Hepatocyte (in vitro differentiated cells): ENCODE results near the gene AGAP1.

Source experiments
- CTCF ChIP-seq: fragments of 200-600 bp; sonication (generic); IDR thresholded peaks from 2 replicates; pipeline ENCODE4 v1.5.1; 2016; ENCODE audit warnings: antibody characterized with exemption, mild to moderate bottlenecking; ENCODE audit not compliant: poor library complexity
- EZH2 ChIP-seq: fragments of 200-600 bp; sonication (generic); IDR thresholded peaks from 2 replicates; pipeline ENCODE4 v1.6.1; 2016; ENCODE audit warnings: antibody characterized with exemption, mild to moderate bottlenecking, borderline replicate concordance
- EZH2phosphoT487 ChIP-seq: fragments of 200-600 bp; sonication (generic); IDR thresholded peaks from one replicate; pipeline ENCODE4 v1.6.1; 2018; ENCODE audit warnings: antibody characterized with exemption, mild to moderate bottlenecking, low read depth, moderate library complexity; ENCODE audit not compliant: unreplicated experiment, severe bottlenecking

- peak; percentile 42 for TF ChIP-seq CTCF
- no peak for TF ChIP-seq EZH2
- no peak for TF ChIP-seq EZH2phosphoT487
Observed at GRCh38 chr2:235803028-235803427, 309.2 kb downstream of the AGAP1 start.
